AG04450 (cell line): ENCODE measurements around the gene TUBG2. TPM values are rescaled to one million over a fixed set of nuclear protein-coding genes. Genes with fewer than 3 reads are reported as not detected.

Experiments
- CTCF ChIA-PET: fragments of 300-600, 350-600 bp; formaldehyde crosslinking; extraction: SDS; loops from one replicate; lab custom pipeline; 2022; ENCODE audit warnings: antibody characterized with exemption, inconsistent platforms; lab: Charles Lee
- POLR2A ChIA-PET: fragments of 350-600 bp; formaldehyde crosslinking; extraction: SDS; loops from one replicate; lab custom pipeline; 2021; ENCODE audit warnings: antibody characterized with exemption, inconsistent platforms; lab: Yijun Ruan, JAX
- DNase-seq: peaks from one replicate; pipeline ENCODE4 v3.0.0-alpha.2; 2011; ENCODE audit warnings: low read depth, low spot score
- H3K27ac ChIP-seq: one replicate; pipeline ENCODE4 v1.5.1; 2012; ENCODE audit warnings: low read depth, low read length, control low read depth
- H3K27me3 ChIP-seq: one replicate; pipeline ENCODE4 v1.6.0; 2012; ENCODE audit warnings: low read length; ENCODE audit not compliant: control insufficient read depth, insufficient read depth
- H3K4me3 ChIP-seq: 2 replicates; pipeline ENCODE4 v1.5.1; 2011; ENCODE audit warnings: mild to moderate bottlenecking, low read depth, low read length, control low read depth
- H3K9me3 ChIP-seq: 2 replicates; pipeline ENCODE4 v1.5.1; 2012; ENCODE audit warnings: low read length; ENCODE audit not compliant: control insufficient read depth, insufficient read depth
- CTCF ChIP-seq: IDR thresholded peaks from 2 replicates; pipeline ENCODE4 v1.5.1; 2011; ENCODE audit warnings: low read depth, low read length, control low read depth, inconsistent platforms
- polyA plus RNA-seq: library from polyadenylated mRNA; depleted of rRNA; stranded (reverse); fragments of >200 nt; gene quantifications from 2 replicates; pipeline ENCODE4 v1.2.3, GENCODE V29; 2011

The TUBG2 gene
- polyA plus RNA-seq, 1 experiment: 7.8 TPM

- no peaks in the 10 kb centered on the region for H3K27me3 ChIP-seq
- no peak for DNase-seq
- CTCF ChIA-PET: interaction anchor here (2.4 kb wide), 1 partner anchor 104 kb away, joined by 17 read pairs; the partner anchor contains the start of gene PSMC3IP
- no peaks in the 10 kb centered on the region; the same call in 1 of the 2 replicates for H3K9me3 ChIP-seq
- peak within 1 kb of the TSS; percentile 78 for H3K4me3 ChIP-seq
- no peak for TF ChIP-seq CTCF
- H3K27ac ChIP-seq: peak within 1 kb of the TSS; percentile 81
- POLR2A ChIA-PET: interaction anchor here (0.6 to 1.7 kb wide), 3 partner anchors 11 to 247 kb away, joined by 5 to 7 read pairs (median 7); partner anchors contain the start of gene PSMC3IP
Measured at GRCh38 chr17:42681976-42682721, 23.1 kb downstream of the TUBG2 start, which contains the start of gene CNTNAP1. TSS of gene CNTNAP1 (plus strand) at chr17:42682531. CDS start at chr17:42682830, 299 bp downstream.

GRCh38 chr17:42682722-42683403 is 23.8 kb downstream of the TUBG2 start:
- DNase-seq: no peak
- ChIA-PET CTCF (interaction anchor here (1.5 to 2.4 kb wide), 2 partner anchors 8 to 105 kb away, joined by 4 to 17 read pairs; partner anchors contain the start of gene PSMC3IP), POLR2A (interaction anchor here (0.6 to 1.7 kb wide), 5 partner anchors 10 to 246 kb away, joined by 3 to 12 read pairs (median 7); partner anchors contain the start of genes PSMC3IP and VPS25)
- H3K9me3 ChIP-seq: no peaks in the 10 kb centered on the region; the same call in 1 of the 2 replicates
- peak overlapping the region; percentile 81 for H3K27ac ChIP-seq
- H3K27me3 ChIP-seq: no peaks in the 10 kb centered on the region
- no peak for TF ChIP-seq CTCF
- H3K4me3 ChIP-seq: peak overlapping the region; percentile 78

GRCh38 chr17:42683407-42684034 is 24.4 kb downstream of the TUBG2 start:
- Histone ChIP-seq H3K27ac (peak overlapping the region; percentile 21), H3K27me3 (no peaks in the 10 kb centered on the region), H3K9me3 (no peaks in the 10 kb centered on the region; the same call in 1 of the 2 replicates), H3K4me3 (peak overlapping the region; percentile 78)
- ChIA-PET POLR2A (interaction anchor here (0.8 to 1.7 kb wide), 5 partner anchors 15 to 246 kb away, joined by 3 to 12 read pairs (median 5); partner anchors contain the start of genes PSMC3IP and VPS25), CTCF (interaction anchor here (1.1 to 2.4 kb wide), 3 partner anchors 9 to 105 kb away, joined by 3 to 17 read pairs (median 4); partner anchors contain the start of gene PSMC3IP)
- TF ChIP-seq CTCF: no peak
- no peak for DNase-seq

- no peak for TF ChIP-seq CTCF
- no peak overlapping the region for H3K4me3 ChIP-seq
- no peak for DNase-seq
- POLR2A ChIA-PET: interaction anchor here (0.6 kb wide), 1 partner anchor 1971 kb away, joined by 4 read pairs; no protein-coding TSS in a partner anchor
- CTCF ChIA-PET: interaction anchor here (1.1 to 2.4 kb wide), 2 partner anchors 104 to 107 kb away, joined by 3 to 17 read pairs; partner anchors contain the start of gene PSMC3IP
- no peaks in the 10 kb centered on the region; the same call in 1 of the 2 replicates for H3K9me3 ChIP-seq
- H3K27ac ChIP-seq: no peak overlapping the region
- no peaks in the 10 kb centered on the region for H3K27me3 ChIP-seq
Measured at GRCh38 chr17:42684929-42685556, 26.0 kb downstream of the TUBG2 start.
